ENCODE results near the gene MYNN.

MYNN gene

GRCh38 chr3:169751875-169752274 is 21.3 kb upstream of the MYNN start:
- no peak overlapping the region for H3K4me3 ChIP-seq (ENCODE audit: control insufficient read depth, low read depth, low read length)
- no peak for TF ChIP-seq CTCF (conservative IDR thresholded peaks at IDR 0.05; ENCODE audit: control insufficient read depth, insufficient read depth, low read depth, low read length)
- DNase-seq (ENCODE audit: low read depth): no peak

DNA sequence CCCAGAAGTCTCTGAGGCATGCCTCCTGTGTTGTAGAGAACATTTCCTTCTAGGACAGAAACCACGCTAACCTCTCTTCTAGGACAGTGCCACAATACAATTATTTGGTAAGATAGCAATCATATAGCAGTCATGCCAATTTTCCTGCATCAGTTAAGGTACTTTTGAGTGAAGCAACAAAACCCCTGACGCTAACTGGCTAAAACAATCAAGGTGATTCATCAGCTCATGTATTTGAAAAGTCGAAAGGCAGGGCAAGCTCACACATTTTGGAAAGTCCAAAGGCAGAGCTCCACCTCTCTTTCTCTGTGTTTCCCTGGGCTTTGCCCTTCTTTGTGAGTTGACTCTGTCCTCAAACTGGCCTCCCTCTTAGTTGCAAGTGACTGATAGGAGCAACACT is 18.5 kb upstream of the MYNN start:
- TF ChIP-seq CTCF (conservative IDR thresholded peaks at IDR 0.05; ENCODE audit: control insufficient read depth, insufficient read depth, low read depth, low read length): no peak
- H3K4me3 ChIP-seq (ENCODE audit: control insufficient read depth, low read depth, low read length): no peak overlapping the region
- DNase-seq (ENCODE audit: low read depth): no peak

DNA sequence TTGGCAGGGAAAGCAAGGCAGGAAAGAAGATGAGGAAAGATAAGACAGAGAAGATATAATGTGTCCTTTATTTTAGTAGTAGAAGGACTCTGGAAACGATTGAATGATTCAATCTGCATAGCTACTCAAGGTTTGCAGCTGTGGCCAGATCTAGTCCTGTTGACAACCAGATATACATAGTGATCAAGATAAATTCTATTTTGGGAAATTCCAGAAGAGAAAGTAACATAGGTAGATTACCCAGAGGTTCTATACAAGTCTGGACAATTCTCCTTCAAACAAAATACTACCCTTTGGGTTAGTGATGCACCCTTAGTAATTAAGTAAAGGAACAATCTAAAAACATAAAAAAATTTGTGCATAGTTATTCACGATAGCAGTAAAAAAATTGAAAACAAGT is 17.7 kb upstream of the MYNN start:
- no peak for DNase-seq (ENCODE audit: low read depth)
- H3K4me3 ChIP-seq (ENCODE audit: control insufficient read depth, low read depth, low read length): no peak overlapping the region
- no peak for TF ChIP-seq CTCF (conservative IDR thresholded peaks at IDR 0.05; ENCODE audit: control insufficient read depth, insufficient read depth, low read depth, low read length)

DNA sequence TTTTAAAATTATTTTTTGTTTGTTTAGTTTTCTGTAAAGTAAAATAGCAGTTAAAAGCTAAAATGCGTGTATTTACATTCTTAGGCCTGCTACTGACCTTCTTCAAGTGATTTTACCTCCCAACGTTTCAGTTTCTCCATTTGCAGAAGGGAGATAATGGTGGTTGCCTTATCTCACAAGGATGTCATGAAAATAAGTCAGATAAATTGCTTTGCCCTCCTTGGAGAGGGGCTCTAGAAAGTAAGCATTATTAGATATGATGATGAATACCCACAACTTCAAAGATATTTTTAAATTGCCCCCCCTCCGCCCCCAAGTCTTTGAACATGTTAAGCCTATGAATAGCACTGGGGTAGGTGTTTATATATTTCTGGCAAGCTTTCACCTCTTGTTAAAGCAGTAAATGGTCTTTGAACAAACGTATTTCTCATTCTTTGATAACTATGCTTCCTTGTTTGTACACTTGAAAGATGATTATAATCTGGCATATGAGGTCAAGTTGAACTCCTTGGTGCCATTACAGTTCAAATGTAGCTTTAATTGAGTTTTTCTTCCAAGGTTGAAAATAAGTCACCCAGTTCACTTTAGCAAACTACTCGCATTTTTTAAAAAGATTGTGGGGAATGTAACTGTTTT is 14.7 kb upstream of the MYNN start:
- DNase-seq (ENCODE audit: low read depth): no peak
- H3K4me3 ChIP-seq (ENCODE audit: control insufficient read depth, low read depth, low read length): no peak overlapping the region
- no peak for TF ChIP-seq CTCF (conservative IDR thresholded peaks at IDR 0.05; ENCODE audit: control insufficient read depth, insufficient read depth, low read depth, low read length)

GRCh38 chr3:169759256-169759655 is 13.9 kb upstream of the MYNN start:
- no peak for TF ChIP-seq CTCF (conservative IDR thresholded peaks at IDR 0.05; ENCODE audit: control insufficient read depth, insufficient read depth, low read depth, low read length)
- H3K4me3 ChIP-seq (ENCODE audit: control insufficient read depth, low read depth, low read length): no peak overlapping the region
- peak; percentile 52 for DNase-seq (ENCODE audit: low read depth)

DNA sequence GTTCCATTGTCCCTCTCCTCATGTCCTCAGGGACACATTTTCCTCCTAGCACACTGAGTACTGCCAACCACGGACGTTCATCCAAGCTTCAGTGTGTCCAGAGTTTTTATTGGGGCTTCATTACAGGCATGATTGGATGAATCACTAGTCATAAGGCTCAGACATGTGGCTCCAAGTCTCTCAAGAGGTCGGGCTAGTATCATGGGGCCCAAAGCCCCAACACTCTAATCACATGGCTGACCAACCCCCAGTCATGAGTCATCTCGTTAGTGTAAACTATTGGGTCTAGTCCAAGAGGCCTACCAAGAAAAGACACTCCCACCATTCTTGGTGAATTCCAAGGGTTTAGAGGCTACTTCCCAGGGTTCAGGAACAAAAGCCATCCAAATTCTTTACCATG is 12.7 kb upstream of the MYNN start:
- TF ChIP-seq CTCF (conservative IDR thresholded peaks at IDR 0.05; ENCODE audit: control insufficient read depth, insufficient read depth, low read depth, low read length): no peak
- peak; percentile 83 for DNase-seq (ENCODE audit: low read depth)
- no peak overlapping the region for H3K4me3 ChIP-seq (ENCODE audit: control insufficient read depth, low read depth, low read length)
